IMR-90 (cell line): ENCODE measurements around the gene GSTT2B.
"Not testable (repeated sequence)": the region's sequence is repeated elsewhere in the genome, so short reads cannot be mapped to it uniquely, and the experiment has no call there.

Experiments
- CEBPB ChIP-seq: IDR thresholded peaks from 2 replicates; pipeline ENCODE4 v1.6.1; 2012; ENCODE audit warnings: low read depth, low read length, improper control_type of control experiment
- CTCF ChIP-seq: conservative IDR thresholded peaks from 2 replicates; pipeline ENCODE4 v1.5.1; 2012; ENCODE audit warnings: mild to moderate bottlenecking, low read depth, low read length, improper control_type of control experiment
- POLR2A ChIP-seq: IDR thresholded peaks from 2 replicates; pipeline ENCODE4 v1.6.1; 2012; ENCODE audit warnings: mild to moderate bottlenecking, low read depth, low read length
- RAD21 ChIP-seq: IDR thresholded peaks from 2 replicates; pipeline ENCODE4 v1.6.1; 2012; ENCODE audit warnings: low read length, improper control_type of control experiment
- RCOR1 ChIP-seq: IDR thresholded peaks from 2 replicates; pipeline ENCODE4 v1.6.1; 2012; ENCODE audit warnings: mild to moderate bottlenecking, low read length, improper control_type of control experiment; ENCODE audit not compliant: insufficient replicate concordance

- TF ChIP-seq POLR2A, CTCF, CEBPB, RCOR1, RAD21: not testable (repeated sequence)
These were observed 13.3 kb upstream of the GSTT2B start, which contains the start of gene DDT for GRCh38 chr22:23974345-23974744.
